Measurements from ENCODE around the gene SHANK3.

GRCh38 chr22:50714631-50715179, 42.1 kb downstream of the SHANK3 start:
- TF ChIP-seq CTCF (IDR thresholded peaks at IDR 0.05) (no peak), ZFX (IDR thresholded peaks at IDR 0.05; ENCODE audit: borderline replicate concordance) (no peak)

Measured in 22Rv1 (cell line).